IPS-15b (cell line): Measurements from ENCODE around the gene CDKAL1.
"Not testable (repeated sequence)": the region's sequence is repeated elsewhere in the genome, so short reads cannot be mapped to it uniquely, and the experiment has no call there.

ENCODE experiments used
- H3K27me3 ChIP-seq: one replicate; pipeline ENCODE4 v1.6.1; 2013; ENCODE audit warnings: low read length; ENCODE audit not compliant: control insufficient read depth, insufficient read depth
- H3K36me3 ChIP-seq: one replicate; pipeline ENCODE4 v1.6.1; 2013; ENCODE audit warnings: low read length; ENCODE audit not compliant: control insufficient read depth, insufficient read depth
- H3K4me1 ChIP-seq: one replicate; pipeline ENCODE4 v1.6.1; 2013; ENCODE audit warnings: mild to moderate bottlenecking, low read length; ENCODE audit not compliant: control insufficient read depth, insufficient read depth
- H3K4me3 ChIP-seq: one replicate; pipeline ENCODE4 v1.5.1; 2013; ENCODE audit warnings: low read depth, low read length
- H3K9ac ChIP-seq: one replicate; pipeline ENCODE4 v1.6.1; 2013; ENCODE audit warnings: low read depth, mild to moderate bottlenecking, low read length
- H3K9me3 ChIP-seq: one replicate; pipeline ENCODE4 v1.6.1; 2013; ENCODE audit warnings: mild to moderate bottlenecking, low read length; ENCODE audit not compliant: control insufficient read depth, insufficient read depth

The CDKAL1 gene

GRCh38 chr6:20814494-20814893, 280.2 kb downstream of the CDKAL1 start:
- H3K36me3 ChIP-seq, result no peaks in the 10 kb centered on the region
- H3K27me3 ChIP-seq, result no peaks in the 10 kb centered on the region
- no peak overlapping the region for H3K9ac ChIP-seq
- H3K9me3 ChIP-seq, result no peaks in the 10 kb centered on the region
- no peak overlapping the region for H3K4me3 ChIP-seq
- H3K4me1 ChIP-seq, result peaks cover 20% of the 10 kb centered on the region

- H3K4me1 ChIP-seq, result peaks cover 12% of the 10 kb centered on the region
- no peaks in the 10 kb centered on the region for H3K27me3 ChIP-seq
- no peak overlapping the region for H3K4me3 ChIP-seq
- no peaks in the 10 kb centered on the region for H3K9me3 ChIP-seq
- no peak overlapping the region for H3K9ac ChIP-seq
- no peaks in the 10 kb centered on the region for H3K36me3 ChIP-seq
Observed at GRCh38 chr6:20816126-20816525, 281.9 kb downstream of the CDKAL1 start.

- Histone ChIP-seq H3K9ac (no peak overlapping the region), H3K36me3 (no peaks in the 10 kb centered on the region), H3K4me1 (peaks cover 9% of the 10 kb centered on the region), H3K27me3 (no peaks in the 10 kb centered on the region), H3K4me3 (no peak overlapping the region), H3K9me3 (no peaks in the 10 kb centered on the region)
Observed at GRCh38 chr6:20817806-20818320, 283.6 kb downstream of the CDKAL1 start.

GRCh38 chr6:20819774-20820400, 285.6 kb downstream of the CDKAL1 start:
- H3K4me3 ChIP-seq, result no peak overlapping the region
- H3K4me1 ChIP-seq, result peaks cover 9% of the 10 kb centered on the region
- no peaks in the 10 kb centered on the region for H3K36me3 ChIP-seq
- H3K9me3 ChIP-seq, result no peaks in the 10 kb centered on the region
- H3K9ac ChIP-seq, result no peak overlapping the region
- H3K27me3 ChIP-seq, result no peaks in the 10 kb centered on the region

- Histone ChIP-seq H3K36me3 (no peaks in the 10 kb centered on the region), H3K9me3 (no peaks in the 10 kb centered on the region), H3K9ac (no peak overlapping the region), H3K4me1 (no peaks in the 10 kb centered on the region), H3K4me3 (no peak overlapping the region), H3K27me3 (no peaks in the 10 kb centered on the region)
Observed at GRCh38 chr6:20826378-20826777, 292.1 kb downstream of the CDKAL1 start.

GRCh38 chr6:20827798-20828197, 293.5 kb downstream of the CDKAL1 start:
- H3K9me3 ChIP-seq, result no peaks in the 10 kb centered on the region

GRCh38 chr6:20830576-20830975, 296.3 kb downstream of the CDKAL1 start:
- Histone ChIP-seq H3K9me3 (no peaks in the 10 kb centered on the region), H3K4me1 (peaks cover 15% of the 10 kb centered on the region), H3K4me3 (no peak overlapping the region), H3K36me3 (no peaks in the 10 kb centered on the region), H3K27me3 (no peaks in the 10 kb centered on the region), H3K9ac (no peak overlapping the region)

More at GRCh38 chr6:20827798-20828197, 293.5 kb downstream of the CDKAL1 start:
- Histone ChIP-seq H3K4me1 (no peaks in the 10 kb centered on the region), H3K4me3 (no peak overlapping the region), H3K27me3 (no peaks in the 10 kb centered on the region), H3K9ac (no peak overlapping the region), H3K36me3 (no peaks in the 10 kb centered on the region)

GRCh38 chr6:20831251-20831650, 297.0 kb downstream of the CDKAL1 start:
- peaks cover 15% of the 10 kb centered on the region for H3K4me1 ChIP-seq
- H3K9ac ChIP-seq, H3K36me3 ChIP-seq, H3K4me3 ChIP-seq, H3K27me3 ChIP-seq, H3K9me3 ChIP-seq: not testable (repeated sequence)

GRCh38 chr6:20833881-20834515, 299.7 kb downstream of the CDKAL1 start:
- H3K4me3 ChIP-seq, result no peak overlapping the region
- no peak overlapping the region for H3K9ac ChIP-seq
- H3K4me1 ChIP-seq, result peaks cover 15% of the 10 kb centered on the region
- no peaks in the 10 kb centered on the region for H3K36me3 ChIP-seq
- no peaks in the 10 kb centered on the region for H3K9me3 ChIP-seq
- H3K27me3 ChIP-seq, result no peaks in the 10 kb centered on the region

- H3K27me3 ChIP-seq, result no peaks in the 10 kb centered on the region
- no peak overlapping the region for H3K4me3 ChIP-seq
- peaks cover 15% of the 10 kb centered on the region for H3K4me1 ChIP-seq
- H3K9me3 ChIP-seq, result no peaks in the 10 kb centered on the region
- H3K36me3 ChIP-seq, result no peaks in the 10 kb centered on the region
- H3K9ac ChIP-seq, result no peak overlapping the region
Observed at GRCh38 chr6:20835315-20836010, 301.2 kb downstream of the CDKAL1 start.

- Histone ChIP-seq H3K9ac (no peak overlapping the region), H3K4me3 (no peak overlapping the region), H3K27me3 (no peaks in the 10 kb centered on the region), H3K9me3 (no peaks in the 10 kb centered on the region), H3K36me3 (no peaks in the 10 kb centered on the region), H3K4me1 (peaks cover 15% of the 10 kb centered on the region)
Observed at GRCh38 chr6:20837189-20837588, 302.9 kb downstream of the CDKAL1 start.

GRCh38 chr6:20838113-20838512, 303.9 kb downstream of the CDKAL1 start:
- Histone ChIP-seq H3K9ac (no peak overlapping the region), H3K4me3 (no peak overlapping the region), H3K27me3 (no peaks in the 10 kb centered on the region), H3K36me3 (no peaks in the 10 kb centered on the region), H3K4me1 (peaks cover 15% of the 10 kb centered on the region), H3K9me3 (no peaks in the 10 kb centered on the region)
